Caco-2 (cell line): Measurements from ENCODE around the gene KNL1. TPM values are rescaled to one million over a fixed set of nuclear protein-coding genes. Genes with fewer than 3 reads are reported as not detected.
A peak's percentile ranks its signal among the peaks of the same experiment; 100 is the strongest.

Experiments used
- BruUV-seq: library from RNA; stranded (reverse); fragments of 400-500 nt; replicated peaks from 2 replicates; lab custom pipeline; 2021; lab: Mats Ljungman, UMichigan
- CTCF ChIA-PET: fragments of 300-600 bp; sonication (Branson Sonifier 250); formaldehyde crosslinking; loops from one replicate; lab custom pipeline; 2022; ENCODE audit warnings: antibody characterized with exemption; lab: Charles Lee
- POLR2A ChIA-PET: fragments of 300-600 bp; sonication (Branson Sonifier 250); formaldehyde crosslinking; loops from one replicate; lab custom pipeline; 2022; ENCODE audit warnings: antibody characterized with exemption; lab: Charles Lee
- DNase-seq, 2 experiments: peaks; one replicate each; pipeline versions ENCODE4 v3.0.0 to v3.0.0-alpha.2; 2020 to 2022
- H3K27me3 ChIP-seq: replicated peaks from 2 replicates; pipeline ENCODE4 v1.6.0; 2011; ENCODE audit warnings: low read length; ENCODE audit not compliant: control insufficient read depth, insufficient read depth
- H3K36me3 ChIP-seq: 2 replicates; pipeline ENCODE4 v1.5.1; 2011; ENCODE audit warnings: low read length; ENCODE audit not compliant: control insufficient read depth, insufficient read depth
- H3K4me1 ChIP-seq: fragments of 250-450 bp; sonication (Bioruptor Pico); 2 replicates; pipeline ENCODE4 v1.5.1; 2020; ENCODE audit warnings: mild to moderate bottlenecking
- H3K4me3 ChIP-seq: 2 replicates; pipeline ENCODE4 v1.5.1; 2011; ENCODE audit warnings: low read depth, mild to moderate bottlenecking, control low read depth, low read length
- H3K9me3 ChIP-seq: fragments of 250-450 bp; sonication (Bioruptor Pico); 2 replicates; pipeline ENCODE4 v1.5.1; 2020; ENCODE audit warnings: mild to moderate bottlenecking, moderate library complexity
- H3K27ac Mint-ChIP-seq: one replicate; pipeline ENCODE4 v1.8.0; 2022; ENCODE audit warnings: mixed read lengths; ENCODE audit not compliant: unreplicated experiment
- H3K27me3 Mint-ChIP-seq: one replicate; pipeline ENCODE4 v1.8.0; 2022; ENCODE audit warnings: mixed read lengths; ENCODE audit not compliant: insufficient read depth, unreplicated experiment
- H3K36me3 Mint-ChIP-seq: one replicate; pipeline ENCODE4 v1.8.0; 2022; ENCODE audit warnings: mild to moderate bottlenecking, mixed read lengths; ENCODE audit not compliant: insufficient read depth, unreplicated experiment
- H3K4me1 Mint-ChIP-seq: one replicate; pipeline ENCODE4 v1.8.0; 2022; ENCODE audit warnings: low read depth, mixed read lengths; ENCODE audit not compliant: unreplicated experiment
- H3K4me3 Mint-ChIP-seq: one replicate; pipeline ENCODE4 v1.8.0; 2022; ENCODE audit warnings: mild to moderate bottlenecking, moderate library complexity, mixed read lengths; ENCODE audit not compliant: unreplicated experiment
- H3K9me3 Mint-ChIP-seq: one replicate; pipeline ENCODE4 v1.8.0; 2022; ENCODE audit warnings: mixed read lengths; ENCODE audit not compliant: unreplicated experiment
- intact Hi-C: fragments of 100-400 bp; cut with micrococcal nuclease; formaldehyde crosslinking; loops from one replicate; pipeline ENCODE4 v1.10.0; 2022; ENCODE audit not compliant: unreplicated experiment
- total RNA-seq: library from RNA; stranded (reverse); gene quantifications from 2 replicates; pipeline ENCODE4 v1.2.3, GENCODE V29; 2022
- TF ChIP-seq, protein P1 (sequence below), 2 experiments: fragments of 200-600 bp in 1 of 2; IDR thresholded peaks; 1 replicate in 1 of 2; 2 replicates in 1 of 2; pipeline versions ENCODE4 v1.5.1 to v1.8.0; 2011 to 2022; ENCODE audit warnings: antibody characterized with exemption in 1 of 2, control low read depth in 1 of 2, inconsistent platforms in 1 of 2, low read depth in 1 of 2, low read length in 1 of 2, mild to moderate bottlenecking in 1 of 2, moderate library complexity in 1 of 2; ENCODE audit not compliant: insufficient read depth in 1 of 2, severe bottlenecking in 1 of 2, unreplicated experiment in 1 of 2

The KNL1 gene
- total RNA-seq, 1 experiment from 2014 or later: 29.5 TPM

- Mint-ChIP-seq H3K4me1 (peaks cover 7% of the 10 kb centered on the region), H3K27me3 (no peaks in the 10 kb centered on the region), H3K4me3 (peak overlapping the region; percentile 87), H3K36me3 (peaks cover 6% of the 10 kb centered on the region), H3K27ac (no peak overlapping the region), H3K9me3 (no peaks in the 10 kb centered on the region)
- ChIA-PET POLR2A (interaction anchor here (0.6 to 1.9 kb wide), 5 partner anchors 15 to 164 kb away, joined by 3 to 13 read pairs (median 5); partner anchors contain the start of gene CCDC32), CTCF (interaction anchor here (0.7 to 1.4 kb wide), 4 partner anchors 16 to 248 kb away, joined by 3 to 11 read pairs (median 4); partner anchors contain the start of gene CCDC32)
- no peak for DNase-seq
- intact Hi-C loops: no loop called here
- BruUV-seq: TSS peak; percentile 44
- Histone ChIP-seq H3K9me3 (no peaks in the 10 kb centered on the region), H3K4me1 (0 out of 2 replicates have a peak, but pooled peaks cover 3% of the 10 kb centered on the region), H3K27me3 (no peaks in the 10 kb centered on the region), H3K4me3 (no peak overlapping the region; the same call in 1 of the 2 replicates), H3K36me3 (no peaks in the 10 kb centered on the region)
- TF ChIP-seq, protein P1, sequence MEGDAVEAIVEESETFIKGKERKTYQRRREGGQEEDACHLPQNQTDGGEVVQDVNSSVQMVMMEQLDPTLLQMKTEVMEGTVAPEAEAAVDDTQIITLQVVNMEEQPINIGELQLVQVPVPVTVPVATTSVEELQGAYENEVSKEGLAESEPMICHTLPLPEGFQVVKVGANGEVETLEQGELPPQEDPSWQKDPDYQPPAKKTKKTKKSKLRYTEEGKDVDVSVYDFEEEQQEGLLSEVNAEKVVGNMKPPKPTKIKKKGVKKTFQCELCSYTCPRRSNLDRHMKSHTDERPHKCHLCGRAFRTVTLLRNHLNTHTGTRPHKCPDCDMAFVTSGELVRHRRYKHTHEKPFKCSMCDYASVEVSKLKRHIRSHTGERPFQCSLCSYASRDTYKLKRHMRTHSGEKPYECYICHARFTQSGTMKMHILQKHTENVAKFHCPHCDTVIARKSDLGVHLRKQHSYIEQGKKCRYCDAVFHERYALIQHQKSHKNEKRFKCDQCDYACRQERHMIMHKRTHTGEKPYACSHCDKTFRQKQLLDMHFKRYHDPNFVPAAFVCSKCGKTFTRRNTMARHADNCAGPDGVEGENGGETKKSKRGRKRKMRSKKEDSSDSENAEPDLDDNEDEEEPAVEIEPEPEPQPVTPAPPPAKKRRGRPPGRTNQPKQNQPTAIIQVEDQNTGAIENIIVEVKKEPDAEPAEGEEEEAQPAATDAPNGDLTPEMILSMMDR (IDR thresholded peaks at IDR 0.05; ENCODE audit: insufficient read depth in 1 of 2, low read depth in 1 of 2, low read length in 1 of 2, severe bottlenecking in 1 of 2, unreplicated experiment in 1 of 2): no peak
Observed at GRCh38 chr15:40584191-40584590, 9.9 kb upstream of the KNL1 start.

- H3K4me3 ChIP-seq: peak overlapping the region; percentile 37
- Mint-ChIP-seq H3K9me3 (no peaks in the 10 kb centered on the region), H3K27ac (peak overlapping the region; percentile 85), H3K27me3 (no peaks in the 10 kb centered on the region), H3K36me3 (peaks cover 24% of the 10 kb centered on the region), H3K4me1 (peaks cover 29% of the 10 kb centered on the region), H3K4me3 (peak overlapping the region; percentile 78)
- intact Hi-C loops: loop anchor here (5.0 to 10.0 kb wide), 2 partner anchors 102 to 194 kb away; no protein-coding TSS in a partner anchor
- no TSS peak for BruUV-seq
- CTCF ChIA-PET: interaction anchor here (0.7 to 0.9 kb wide), 3 partner anchors 104 to 574 kb away, joined by 3 to 6 read pairs (median 3); partner anchors contain the start of gene RAD51
- no peaks in the 10 kb centered on the region for H3K27me3 ChIP-seq
- POLR2A ChIA-PET: interaction anchor here (1.5 kb wide), 1 partner anchor 26 kb away, joined by 12 read pairs; the partner anchor contains the start of gene CCDC32
- TF ChIP-seq, protein P1 (IDR thresholded peaks at IDR 0.05; ENCODE audit: insufficient read depth in 1 of 2, low read depth in 1 of 2, low read length in 1 of 2, severe bottlenecking in 1 of 2, unreplicated experiment in 1 of 2): no peak
- peak in 1 of 2 experiments; percentile 47 for DNase-seq
- no peaks in the 10 kb centered on the region for H3K9me3 ChIP-seq
- H3K36me3 ChIP-seq: no peaks in the 10 kb centered on the region
- peaks cover 8% of the 10 kb centered on the region; the same call in 1 of the 2 replicates for H3K4me1 ChIP-seq
Observed at GRCh38 chr15:40590667-40591050, 3.4 kb upstream of the KNL1 start.

GRCh38 chr15:40591389-40591788 lies 2.7 kb upstream of the KNL1 start:
- peak overlapping the region; percentile 85 for H3K27ac Mint-ChIP-seq
- no peaks in the 10 kb centered on the region for H3K27me3 Mint-ChIP-seq
- H3K36me3 ChIP-seq: no peaks in the 10 kb centered on the region
- H3K36me3 Mint-ChIP-seq: peaks cover 24% of the 10 kb centered on the region
- peak overlapping the region; percentile 19 for H3K4me3 ChIP-seq
- no peaks in the 10 kb centered on the region for H3K27me3 ChIP-seq
- no peaks in the 10 kb centered on the region for H3K9me3 ChIP-seq
- CTCF ChIA-PET: interaction anchor here (0.5 kb wide), 1 partner anchor 59 kb away, joined by 5 read pairs; no protein-coding TSS in a partner anchor
- peaks cover 29% of the 10 kb centered on the region for H3K4me1 Mint-ChIP-seq
- H3K9me3 Mint-ChIP-seq: no peaks in the 10 kb centered on the region
- DNase-seq: no peak
- TF ChIP-seq, protein P1 (IDR thresholded peaks at IDR 0.05; ENCODE audit: insufficient read depth in 1 of 2, low read depth in 1 of 2, low read length in 1 of 2, severe bottlenecking in 1 of 2, unreplicated experiment in 1 of 2): no peak
- H3K4me1 ChIP-seq: peaks cover 8% of the 10 kb centered on the region; the same call in 1 of the 2 replicates
- intact Hi-C loops: loop anchor here (5.0 to 10.0 kb wide), 2 partner anchors 101 to 193 kb away; no protein-coding TSS in a partner anchor
- BruUV-seq: no TSS peak
- POLR2A ChIA-PET: interaction anchor here (1.2 kb wide), 1 partner anchor 26 kb away, joined by 3 read pairs; the partner anchor contains the start of gene CCDC32
- H3K4me3 Mint-ChIP-seq: peak overlapping the region; percentile 78
